Esophagus squamous epithelium (tissue), 4 donors: ENCODE results near the gene CCM2.

Source experiments
- POLR2A ChIP-seq, 4 donors: fragments of 450-650 bp; IDR thresholded peaks; one replicate each; pipeline ENCODE4 v1.6.1; 2017; ENCODE audit warnings: antibody characterized with exemption in 4 of 4, mild to moderate bottlenecking in 4 of 4, moderate library complexity in 3 of 4
- TF ChIP-seq, protein P1 (sequence below), 6 experiments: fragments of 450-650 bp in 4 of 6; fragments of 200-600 bp in 2 of 6; sonication (generic) in 2 of 6; IDR thresholded peaks; one replicate each; pipeline ENCODE4 v1.5.1; 2016 to 2019; ENCODE audit warnings: antibody characterized with exemption in 6 of 6, mild to moderate bottlenecking in 4 of 6, moderate library complexity in 4 of 6

DNA sequence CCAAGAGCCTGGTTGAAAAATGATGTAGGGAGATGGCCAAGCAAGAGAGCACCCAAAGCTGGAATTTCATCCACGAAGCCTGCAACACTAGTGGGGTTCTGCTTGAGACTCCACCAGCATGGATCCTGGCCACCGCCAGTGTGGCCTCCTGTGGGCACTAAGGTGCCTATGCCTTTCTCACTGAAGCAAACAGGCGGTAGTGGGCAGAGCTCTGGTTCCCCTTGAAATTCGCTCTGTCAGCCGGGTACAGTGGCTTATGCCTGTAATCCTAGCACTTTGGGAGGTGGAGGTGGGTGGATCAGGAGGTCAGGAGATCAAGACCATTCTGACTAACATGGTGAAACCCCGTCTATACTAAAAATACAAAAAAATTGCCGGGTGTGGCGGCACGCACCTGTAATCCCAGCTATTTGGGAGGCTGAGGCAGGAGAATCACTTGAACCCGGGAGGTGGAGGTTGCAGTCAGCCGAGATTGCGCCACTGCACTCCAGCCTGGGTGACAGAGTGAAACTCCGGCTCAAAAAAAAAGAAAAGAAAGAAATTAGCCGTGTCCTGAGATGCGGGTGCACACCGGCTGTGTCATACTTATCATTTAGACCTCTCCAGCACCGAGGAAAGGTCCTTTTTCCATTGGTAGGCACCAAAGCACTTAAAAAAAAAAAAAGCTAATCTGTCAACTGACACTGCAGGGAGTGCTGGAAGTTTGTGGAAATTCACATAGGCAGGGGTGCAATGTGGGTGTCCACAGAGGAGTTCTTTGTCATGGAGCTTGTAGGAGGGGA is 28.3 kb downstream of the CCM2 start:
- TF ChIP-seq, protein P1, sequence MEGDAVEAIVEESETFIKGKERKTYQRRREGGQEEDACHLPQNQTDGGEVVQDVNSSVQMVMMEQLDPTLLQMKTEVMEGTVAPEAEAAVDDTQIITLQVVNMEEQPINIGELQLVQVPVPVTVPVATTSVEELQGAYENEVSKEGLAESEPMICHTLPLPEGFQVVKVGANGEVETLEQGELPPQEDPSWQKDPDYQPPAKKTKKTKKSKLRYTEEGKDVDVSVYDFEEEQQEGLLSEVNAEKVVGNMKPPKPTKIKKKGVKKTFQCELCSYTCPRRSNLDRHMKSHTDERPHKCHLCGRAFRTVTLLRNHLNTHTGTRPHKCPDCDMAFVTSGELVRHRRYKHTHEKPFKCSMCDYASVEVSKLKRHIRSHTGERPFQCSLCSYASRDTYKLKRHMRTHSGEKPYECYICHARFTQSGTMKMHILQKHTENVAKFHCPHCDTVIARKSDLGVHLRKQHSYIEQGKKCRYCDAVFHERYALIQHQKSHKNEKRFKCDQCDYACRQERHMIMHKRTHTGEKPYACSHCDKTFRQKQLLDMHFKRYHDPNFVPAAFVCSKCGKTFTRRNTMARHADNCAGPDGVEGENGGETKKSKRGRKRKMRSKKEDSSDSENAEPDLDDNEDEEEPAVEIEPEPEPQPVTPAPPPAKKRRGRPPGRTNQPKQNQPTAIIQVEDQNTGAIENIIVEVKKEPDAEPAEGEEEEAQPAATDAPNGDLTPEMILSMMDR (IDR thresholded peaks at IDR 0.05) = no peak
- TF ChIP-seq POLR2A (IDR thresholded peaks at IDR 0.05) = no peak
